HG03108 (cell line): Measurements from ENCODE around the gene TSPAN11.
"Not testable (repeated sequence)": the region's sequence is repeated elsewhere in the genome, so short reads cannot be mapped to it uniquely, and the experiment has no call there.

Source experiments
- ATAC-seq: cut with Tn5 transposase; IDR thresholded peaks from one replicate; pipeline ENCODE4 v1.9.1; 2021; ENCODE audit warnings: moderate library complexity; ENCODE audit not compliant: unreplicated experiment

TSPAN11 gene, protein sequence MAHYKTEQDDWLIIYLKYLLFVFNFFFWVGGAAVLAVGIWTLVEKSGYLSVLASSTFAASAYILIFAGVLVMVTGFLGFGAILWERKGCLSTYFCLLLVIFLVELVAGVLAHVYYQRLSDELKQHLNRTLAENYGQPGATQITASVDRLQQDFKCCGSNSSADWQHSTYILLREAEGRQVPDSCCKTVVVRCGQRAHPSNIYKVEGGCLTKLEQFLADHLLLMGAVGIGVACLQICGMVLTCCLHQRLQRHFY

GRCh38 chr12:30926243-30927221 is at the start of gene TSPAN11:
TSS of gene TSPAN11 (plus strand) at chr12:30926748. CDS start at chr12:30953992, 27,244 bp downstream.
- no peak for ATAC-seq

GRCh38 chr12:30877105-30877875 is 49.3 kb upstream of the TSPAN11 start:
- no peak for ATAC-seq

DNA sequence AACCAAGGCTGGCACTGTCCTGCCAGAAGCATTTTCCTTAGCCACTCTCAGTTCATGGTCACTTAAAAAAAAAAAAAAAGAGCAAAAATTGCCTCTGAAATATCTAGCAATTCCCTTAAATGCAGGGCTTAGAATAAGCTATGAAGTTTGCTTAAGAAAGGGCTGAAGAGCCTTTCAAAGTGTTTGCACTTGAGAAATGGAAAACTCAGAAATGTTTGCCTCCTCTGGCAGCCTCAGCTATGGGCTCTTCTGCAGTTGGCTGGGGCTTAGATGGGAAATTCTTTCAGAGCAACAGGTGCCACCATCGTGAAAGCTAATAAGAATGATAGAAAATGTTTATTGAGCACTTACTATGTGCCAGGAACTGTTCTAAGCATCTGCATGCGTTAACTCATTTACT is 48.5 kb upstream of the TSPAN11 start:
- ATAC-seq: no peak

GRCh38 chr12:30880061-30880460 is 46.5 kb upstream of the TSPAN11 start:
- ATAC-seq: no peak

DNA sequence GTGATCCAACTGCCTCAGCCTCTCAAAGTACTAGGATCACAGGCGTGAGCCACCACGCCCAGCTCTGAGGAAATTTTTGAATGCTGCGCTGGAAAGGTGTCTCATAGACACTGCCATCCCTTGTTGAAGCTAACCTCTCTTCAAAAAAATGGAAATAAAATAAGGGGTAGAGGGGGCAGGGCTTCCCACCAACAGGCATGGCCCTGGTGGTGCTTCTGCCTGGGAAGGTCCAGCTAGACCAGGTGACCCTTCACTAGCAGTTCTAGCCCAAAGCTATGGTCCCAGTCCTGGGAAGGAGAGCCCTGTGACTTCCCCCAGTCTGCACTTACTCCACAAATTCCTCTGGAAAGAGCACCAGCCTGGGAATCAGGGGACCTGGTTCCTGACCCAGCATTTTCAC is 45.7 kb upstream of the TSPAN11 start:
- no peak for ATAC-seq

DNA sequence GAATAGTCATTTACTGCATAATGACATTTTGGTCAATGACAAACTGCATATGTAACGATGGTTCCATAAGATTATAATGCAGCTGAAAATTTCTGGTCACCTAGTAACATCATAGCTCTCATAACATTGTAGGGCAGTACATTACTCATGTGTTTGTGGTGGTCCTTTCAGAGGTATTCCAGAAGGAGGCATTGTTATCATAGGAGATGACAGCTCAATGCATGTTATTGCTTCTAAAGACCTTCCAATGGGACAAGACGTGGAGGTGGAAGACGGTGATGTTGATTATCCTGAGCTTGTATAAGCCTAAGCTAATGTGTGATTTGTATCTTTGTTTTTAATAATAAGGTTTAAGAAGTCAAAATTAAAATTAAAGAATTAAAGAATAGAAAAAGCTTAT is 43.8 kb upstream of the TSPAN11 start:
- ATAC-seq: no peak

DNA sequence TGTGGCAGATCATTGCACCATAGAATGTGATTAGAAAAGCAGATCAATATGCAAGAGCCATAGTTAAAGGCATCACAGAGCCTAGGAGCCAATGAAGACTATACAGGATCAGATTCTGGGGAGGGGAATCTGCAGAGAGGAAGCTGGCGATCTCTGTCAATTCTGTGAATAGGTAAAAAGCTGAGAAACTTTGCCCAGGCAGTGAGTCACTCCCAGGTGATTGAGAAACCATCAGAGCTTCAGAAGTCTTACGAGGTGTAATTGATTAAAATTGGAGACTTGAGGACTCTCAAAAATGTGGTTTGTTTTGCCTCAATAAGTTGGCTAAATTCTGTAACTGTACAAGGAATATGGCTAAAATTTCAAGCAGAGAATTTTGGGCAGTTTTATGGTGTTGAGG is 41.7 kb upstream of the TSPAN11 start:
- ATAC-seq: no peak

- no peak for ATAC-seq
Measured at GRCh38 chr12:30885321-30885720, 41.2 kb upstream of the TSPAN11 start.

GRCh38 chr12:30887226-30887625 is 39.3 kb upstream of the TSPAN11 start:
- ATAC-seq: no peak

GRCh38 chr12:30888241-30888640 is 38.3 kb upstream of the TSPAN11 start:
- no peak for ATAC-seq

DNA sequence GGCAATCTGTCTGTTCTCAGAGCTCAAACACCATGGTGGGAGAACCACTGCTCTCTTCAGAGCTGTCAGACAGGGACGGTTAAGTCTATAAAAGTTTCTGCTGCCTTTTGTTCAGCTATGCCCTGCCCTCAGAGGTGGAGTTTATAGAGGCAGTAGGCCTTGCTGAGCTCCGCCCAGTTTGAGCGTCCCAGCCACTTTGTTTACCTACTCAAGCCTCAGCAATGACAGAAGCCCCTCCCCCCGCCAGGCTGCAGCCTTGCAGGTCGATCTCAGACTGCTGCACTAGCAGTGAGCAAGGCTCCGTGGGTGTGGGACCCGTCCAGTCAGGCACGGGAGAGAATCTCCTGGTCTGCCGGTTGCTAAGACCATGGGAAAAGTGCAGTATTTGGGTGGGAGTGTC is 32.0 kb upstream of the TSPAN11 start:
- ATAC-seq: not testable (repeated sequence)

- no peak for ATAC-seq
Measured at GRCh38 chr12:30896461-30896860, 30.1 kb upstream of the TSPAN11 start.

GRCh38 chr12:30898846-30899245 is 27.7 kb upstream of the TSPAN11 start:
- ATAC-seq: no peak

DNA sequence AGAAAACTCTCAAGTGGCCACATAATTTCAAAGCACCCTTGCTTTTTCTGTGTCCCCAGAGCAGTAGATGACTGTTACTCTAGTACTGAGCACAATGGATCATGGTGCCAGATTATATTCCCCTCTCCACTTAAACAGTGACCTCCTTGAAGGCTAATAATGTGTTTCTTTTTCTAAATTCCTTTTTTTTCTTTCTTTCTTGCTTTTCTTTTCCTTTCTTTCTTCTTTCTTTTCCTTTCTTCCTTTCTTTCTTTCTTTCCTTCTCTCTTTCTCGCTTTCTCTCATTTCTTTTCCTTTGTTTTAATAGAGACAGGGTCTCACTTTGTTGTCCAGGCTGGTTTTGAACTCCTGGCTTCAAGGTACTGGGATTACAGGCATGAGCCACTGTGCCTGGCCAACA is 26.2 kb upstream of the TSPAN11 start:
- ATAC-seq: no peak

GRCh38 chr12:30902001-30902400 is 24.5 kb upstream of the TSPAN11 start:
- ATAC-seq: no peak

GRCh38 chr12:30902596-30902995 is 24.0 kb upstream of the TSPAN11 start:
- no peak for ATAC-seq

GRCh38 chr12:30905463-30906009 is 21.0 kb upstream of the TSPAN11 start:
- no peak for ATAC-seq

DNA sequence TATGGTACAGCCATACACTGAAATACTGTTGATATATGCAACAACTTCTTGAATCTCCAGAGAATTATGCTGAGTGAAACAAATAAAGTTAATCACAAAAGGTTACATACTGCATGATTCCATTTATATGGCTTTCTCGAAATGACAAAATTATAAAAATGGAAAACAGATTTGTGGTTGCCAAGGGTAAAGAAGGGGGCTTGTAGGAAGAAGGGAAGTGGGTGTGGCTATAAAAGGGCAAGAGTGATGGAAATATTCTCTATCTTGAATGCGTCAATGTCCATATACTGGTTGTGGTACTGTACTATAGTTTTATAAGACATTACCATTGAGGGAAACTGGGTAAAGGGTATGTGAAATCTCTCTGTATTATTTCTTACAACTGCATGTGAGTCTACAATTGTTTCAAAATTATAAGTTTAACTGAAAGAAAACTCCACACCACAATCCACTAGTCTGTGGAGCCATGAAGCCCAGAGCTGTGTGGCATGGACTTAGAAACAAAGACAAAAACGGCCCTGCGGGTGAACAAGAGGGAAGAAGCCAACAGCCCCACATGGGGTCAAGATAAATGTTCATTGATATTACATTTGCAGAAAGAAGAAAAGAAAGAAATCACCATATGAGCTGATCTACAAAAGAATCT is 18.3 kb upstream of the TSPAN11 start:
- ATAC-seq: no peak

DNA sequence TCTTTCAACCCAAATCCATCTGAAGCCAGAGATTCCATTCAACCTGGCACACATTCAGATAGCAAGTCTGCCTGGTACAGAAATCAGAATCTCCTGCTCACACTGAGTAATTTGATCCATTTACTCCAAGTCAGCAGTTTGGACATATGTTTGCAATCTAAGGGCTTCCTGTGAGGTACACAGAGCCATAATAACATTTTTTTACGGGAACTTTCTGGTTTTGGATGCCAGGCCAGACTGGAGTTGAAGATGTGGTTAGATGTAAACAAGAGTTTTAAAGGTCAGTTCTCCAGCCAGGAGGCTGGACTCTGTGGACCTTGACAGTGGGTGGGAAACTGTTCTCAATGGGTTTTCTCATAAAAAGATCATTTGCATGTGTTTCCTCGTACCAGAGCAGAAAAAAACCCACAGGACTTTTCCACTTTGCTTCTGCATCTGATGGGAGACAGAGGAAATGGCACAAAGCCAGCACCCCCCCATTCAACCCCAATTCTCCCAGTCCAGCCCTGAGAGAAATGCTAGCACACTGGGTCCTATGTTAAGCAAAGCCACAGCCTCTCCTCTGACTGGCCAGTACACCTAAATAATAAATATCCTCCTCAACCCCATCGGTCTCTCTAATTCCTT is 17.7 kb upstream of the TSPAN11 start:
- ATAC-seq: no peak
